Neural progenitor cell (in vitro differentiated cells): ENCODE measurements around the gene LRRC26. TPM values are rescaled to one million over a fixed set of nuclear protein-coding genes. Genes with fewer than 3 reads are reported as not detected.

Experiments used
- DNase-seq: peaks from one replicate; pipeline ENCODE4 v3.0.0-alpha.2; 2016; ENCODE audit warnings: low spot score
- H2AFZ ChIP-seq: fragments of 200-600 bp; sonication (generic); replicated peaks from 2 replicates; pipeline ENCODE4 v1.6.1; 2016; ENCODE audit warnings: antibody characterized with exemption
- H3F3A ChIP-seq: fragments of 200-600 bp; sonication (generic); 2 replicates; pipeline ENCODE4 v1.6.1; 2016; ENCODE audit warnings: antibody characterized with exemption, low read depth
- H3K27ac ChIP-seq: fragments of 200-600 bp; sonication (generic); 2 replicates; pipeline ENCODE4 v1.5.1; 2016; ENCODE audit warnings: mild to moderate bottlenecking
- H3K27me3 ChIP-seq: fragments of 200-600 bp; sonication (generic); 2 replicates; pipeline ENCODE4 v1.6.1; 2016; ENCODE audit warnings: mild to moderate bottlenecking, moderate library complexity
- H3K36me3 ChIP-seq: fragments of 200-600 bp; sonication (generic); 2 replicates; pipeline ENCODE4 v1.5.1; 2016
- H3K4me1 ChIP-seq: fragments of 200-600 bp; sonication (generic); 2 replicates; pipeline ENCODE4 v1.6.1; 2016; ENCODE audit warnings: mixed run types
- H3K4me2 ChIP-seq: fragments of 200-600 bp; sonication (generic); 2 replicates; pipeline ENCODE4 v1.6.1; 2016
- H3K4me3 ChIP-seq: fragments of 200-600 bp; sonication (generic); 2 replicates; pipeline ENCODE4 v1.5.1; 2016
- H3K79me2 ChIP-seq: fragments of 200-600 bp; sonication (generic); 2 replicates; pipeline ENCODE4 v1.6.1; 2016; ENCODE audit warnings: low read depth
- H3K9ac ChIP-seq: fragments of 200-600 bp; sonication (generic); 2 replicates; pipeline ENCODE4 v1.6.1; 2016
- H3K9me3 ChIP-seq: fragments of 200-600 bp; sonication (generic); 2 replicates; pipeline ENCODE4 v1.5.1; 2016; ENCODE audit warnings: low read depth
- H4K20me1 ChIP-seq: fragments of 200-600 bp; sonication (generic); 2 replicates; pipeline ENCODE4 v1.6.1; 2016; ENCODE audit warnings: low read depth
- H3K27ac Mint-ChIP-seq: 3 replicates; pipeline ENCODE4 v1.8.0; 2021; ENCODE audit warnings: mixed read lengths
- H3K27me3 Mint-ChIP-seq: 2 replicates; pipeline ENCODE4 v1.8.0; 2022; ENCODE audit warnings: low read depth, mild to moderate bottlenecking, inconsistent platforms, moderate library complexity, mixed read lengths; ENCODE audit not compliant: insufficient read depth
- H3K36me3 Mint-ChIP-seq: 3 replicates; pipeline ENCODE4 v1.8.0; 2021; ENCODE audit warnings: mixed read lengths
- H3K4me1 Mint-ChIP-seq: 3 replicates; pipeline ENCODE4 v1.8.0; 2021; ENCODE audit warnings: mixed read lengths
- H3K4me3 Mint-ChIP-seq: 3 replicates; pipeline ENCODE4 v1.8.0; 2021; ENCODE audit warnings: mild to moderate bottlenecking, moderate library complexity, mixed read lengths
- H3K9me3 Mint-ChIP-seq: 3 replicates; pipeline ENCODE4 v1.8.0; 2020; ENCODE audit warnings: mixed read lengths
- EZH2 ChIP-seq: fragments of 200-600 bp; sonication (generic); IDR thresholded peaks from 2 replicates; pipeline ENCODE4 v1.6.1; 2017; ENCODE audit warnings: antibody characterized with exemption, mild to moderate bottlenecking, moderate library complexity
- EZH2phosphoT487 ChIP-seq: fragments of 200-600 bp; sonication (generic); IDR thresholded peaks from 2 replicates; pipeline ENCODE4 v1.6.1; 2017; ENCODE audit warnings: antibody characterized with exemption
- total RNA-seq: library from RNA; depleted of rRNA; stranded (reverse); fragments of >200 nt; gene quantifications from 2 replicates; pipeline ENCODE4 v1.2.3, GENCODE V29; 2015; ENCODE audit warnings: low replicate concordance
- TF ChIP-seq, protein P1 (sequence below): fragments of 200-600 bp; sonication (generic); IDR thresholded peaks from 2 replicates; pipeline ENCODE4 v1.5.1; 2017; ENCODE audit warnings: antibody characterized with exemption, mild to moderate bottlenecking

LRRC26 gene
- total RNA-seq, 1 donor from 2014 or later, result not detected

DNA sequence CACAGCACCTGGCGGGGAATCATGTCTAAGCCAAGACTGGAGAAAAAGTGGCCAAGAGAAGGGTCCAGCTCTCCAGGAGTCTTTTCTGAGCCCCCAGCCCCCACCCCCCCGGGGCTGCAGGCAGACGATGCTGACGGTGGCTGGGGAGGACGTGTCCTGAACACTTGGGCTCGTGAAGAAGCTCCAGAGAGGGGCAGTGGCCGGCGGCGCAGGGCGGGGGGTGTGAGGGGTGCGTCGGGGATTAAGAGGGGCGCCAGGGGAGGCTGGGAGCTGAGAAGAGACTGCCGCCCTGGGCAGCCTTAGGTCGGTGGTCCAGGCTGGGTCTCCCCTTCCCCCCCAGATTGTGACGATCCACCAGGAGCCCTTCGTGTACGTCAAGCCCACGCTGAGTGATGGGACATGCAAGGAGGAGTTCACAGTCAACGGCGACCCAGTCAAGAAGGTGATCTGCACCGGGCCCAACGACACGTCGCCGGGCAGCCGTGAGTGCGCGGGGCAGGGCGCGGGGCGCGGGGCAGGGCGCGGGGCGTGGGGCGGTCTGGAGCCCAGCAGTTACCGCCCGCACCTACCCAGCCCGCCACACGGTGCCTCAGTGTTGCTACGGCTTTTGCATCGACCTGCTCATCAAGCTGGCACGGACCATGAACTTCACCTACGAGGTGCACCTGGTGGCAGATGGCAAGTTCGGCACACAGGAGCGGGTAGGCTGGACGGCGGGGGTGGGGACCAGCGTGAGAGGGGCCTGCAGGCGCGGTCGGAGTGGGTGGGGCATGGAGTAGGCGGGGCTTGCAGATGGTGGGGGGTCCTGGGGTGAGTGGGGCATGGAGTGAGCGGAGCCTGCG lies 8.9 kb downstream of the LRRC26 start:
- Histone ChIP-seq H4K20me1 (peaks cover 44% of the 10 kb centered on the region), H3K27ac (no peak overlapping the region), H3K4me2 (no peak overlapping the region), H2AFZ (no peak overlapping the region), H3F3A (peaks cover 3% of the 10 kb centered on the region), H3K79me2 (no peaks in the 10 kb centered on the region), H3K36me3 (no peaks in the 10 kb centered on the region), H3K27me3 (peaks cover 100% of the 10 kb centered on the region), H3K9ac (no peak overlapping the region), H3K4me1 (peaks cover 8% of the 10 kb centered on the region), H3K9me3 (no peaks in the 10 kb centered on the region), H3K4me3 (no peak overlapping the region)
- H3K27ac Mint-ChIP-seq, result no peak overlapping the region
- TF ChIP-seq EZH2 (peak; percentile 27), EZH2phosphoT487 (no peak)
- peaks cover 1% of the 10 kb centered on the region for H3K36me3 Mint-ChIP-seq
- DNase-seq, result no peak
- no peak overlapping the region for H3K4me3 Mint-ChIP-seq
- H3K4me1 Mint-ChIP-seq, result peaks cover 6% of the 10 kb centered on the region
- H3K9me3 Mint-ChIP-seq, result no peaks in the 10 kb centered on the region
- H3K27me3 Mint-ChIP-seq, result peaks cover 70% of the 10 kb centered on the region

DNA sequence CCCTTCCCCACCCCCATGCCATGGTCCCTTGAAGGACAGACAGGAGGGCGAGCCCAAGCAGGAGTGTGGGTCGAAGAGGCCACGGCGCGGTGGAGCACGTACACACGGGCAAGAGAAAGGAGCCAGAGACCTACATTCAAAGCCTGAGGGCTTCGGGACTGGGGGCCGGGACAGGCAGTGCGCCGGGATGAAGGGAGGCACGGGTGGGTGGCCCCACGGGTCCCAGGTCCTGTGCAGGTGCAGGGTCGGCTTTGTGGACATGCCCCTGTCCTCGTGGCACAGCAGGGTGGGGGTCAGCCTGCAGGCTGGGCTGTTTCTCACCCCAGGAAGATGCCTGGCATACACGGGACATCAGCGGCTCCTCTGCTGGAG lies 9.8 kb downstream of the LRRC26 start:
- Histone ChIP-seq H4K20me1 (peaks cover 39% of the 10 kb centered on the region), H3K9ac (no peak overlapping the region), H3K9me3 (no peaks in the 10 kb centered on the region), H3K4me2 (no peak overlapping the region), H3K79me2 (no peaks in the 10 kb centered on the region), H3K27ac (no peak overlapping the region), H2AFZ (no peak overlapping the region), H3K4me3 (no peak overlapping the region), H3K36me3 (no peaks in the 10 kb centered on the region), H3F3A (peaks cover 3% of the 10 kb centered on the region), H3K4me1 (peaks cover 8% of the 10 kb centered on the region), H3K27me3 (peaks cover 100% of the 10 kb centered on the region)
- no peak for DNase-seq
- Mint-ChIP-seq H3K27ac (no peak overlapping the region), H3K36me3 (peaks cover 1% of the 10 kb centered on the region), H3K9me3 (no peaks in the 10 kb centered on the region), H3K4me3 (no peak overlapping the region), H3K27me3 (peaks cover 72% of the 10 kb centered on the region), H3K4me1 (peaks cover 6% of the 10 kb centered on the region)
- TF ChIP-seq, protein P1, sequence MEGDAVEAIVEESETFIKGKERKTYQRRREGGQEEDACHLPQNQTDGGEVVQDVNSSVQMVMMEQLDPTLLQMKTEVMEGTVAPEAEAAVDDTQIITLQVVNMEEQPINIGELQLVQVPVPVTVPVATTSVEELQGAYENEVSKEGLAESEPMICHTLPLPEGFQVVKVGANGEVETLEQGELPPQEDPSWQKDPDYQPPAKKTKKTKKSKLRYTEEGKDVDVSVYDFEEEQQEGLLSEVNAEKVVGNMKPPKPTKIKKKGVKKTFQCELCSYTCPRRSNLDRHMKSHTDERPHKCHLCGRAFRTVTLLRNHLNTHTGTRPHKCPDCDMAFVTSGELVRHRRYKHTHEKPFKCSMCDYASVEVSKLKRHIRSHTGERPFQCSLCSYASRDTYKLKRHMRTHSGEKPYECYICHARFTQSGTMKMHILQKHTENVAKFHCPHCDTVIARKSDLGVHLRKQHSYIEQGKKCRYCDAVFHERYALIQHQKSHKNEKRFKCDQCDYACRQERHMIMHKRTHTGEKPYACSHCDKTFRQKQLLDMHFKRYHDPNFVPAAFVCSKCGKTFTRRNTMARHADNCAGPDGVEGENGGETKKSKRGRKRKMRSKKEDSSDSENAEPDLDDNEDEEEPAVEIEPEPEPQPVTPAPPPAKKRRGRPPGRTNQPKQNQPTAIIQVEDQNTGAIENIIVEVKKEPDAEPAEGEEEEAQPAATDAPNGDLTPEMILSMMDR, result no peak
- TF ChIP-seq EZH2 (no peak), EZH2phosphoT487 (peak; percentile 44)

DNA sequence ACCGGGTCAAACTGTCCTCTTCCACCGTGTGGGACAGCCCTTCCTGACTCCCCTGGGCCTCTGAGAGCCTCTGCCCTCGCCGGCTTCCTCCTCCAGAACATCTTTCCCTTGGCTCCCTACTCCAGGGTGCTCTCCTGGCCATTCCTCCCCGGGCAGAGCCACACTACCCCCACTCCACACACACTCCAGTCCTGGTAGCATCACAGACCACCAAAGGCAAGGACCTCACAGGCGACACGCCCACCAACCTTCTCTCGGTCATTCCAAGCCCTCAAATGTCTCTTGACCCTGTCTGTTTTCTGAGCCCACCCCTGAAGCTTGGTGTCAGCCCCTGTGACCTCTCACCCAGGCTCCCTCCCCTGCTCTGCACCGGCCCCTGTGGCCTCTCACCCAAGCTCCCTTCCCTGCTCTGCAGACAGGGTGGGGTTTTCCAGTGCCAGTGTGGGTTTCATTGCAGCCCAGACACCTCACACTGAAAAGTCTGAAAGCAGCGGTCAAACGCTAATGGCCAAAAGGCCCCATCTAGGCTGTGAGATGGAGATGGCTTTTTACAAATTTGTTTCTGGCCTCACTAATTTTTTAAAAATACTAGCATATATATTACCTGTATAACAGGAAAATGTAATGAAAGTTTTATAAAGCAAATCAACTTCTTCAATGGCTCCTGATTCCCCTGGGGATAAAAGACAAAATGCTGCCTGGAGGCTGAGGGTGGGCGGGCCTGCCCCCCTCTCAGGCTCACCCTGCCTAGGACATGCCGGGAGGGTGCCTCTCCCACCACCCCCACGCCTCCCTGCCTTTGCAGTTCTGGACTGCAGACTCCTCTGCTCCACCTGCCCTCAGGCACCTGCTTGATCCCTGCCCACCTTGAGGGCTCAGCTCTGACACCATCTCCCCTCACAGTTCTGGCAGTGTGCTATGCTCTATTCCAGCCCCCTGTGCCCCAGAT lies 10.5 kb downstream of the LRRC26 start:
- no peaks in the 10 kb centered on the region for H3K36me3 ChIP-seq
- H3K79me2 ChIP-seq, result no peaks in the 10 kb centered on the region
- no peak overlapping the region for H3K4me3 ChIP-seq
- H3K4me1 ChIP-seq, result peaks cover 8% of the 10 kb centered on the region
- peaks cover 6% of the 10 kb centered on the region for H3K4me1 Mint-ChIP-seq
- peak overlapping the region; percentile 67 for H3K27ac Mint-ChIP-seq
- H3F3A ChIP-seq, result peaks cover 3% of the 10 kb centered on the region
- H3K27me3 ChIP-seq, result peaks cover 100% of the 10 kb centered on the region
- H3K9ac ChIP-seq, result no peak overlapping the region
- no peak overlapping the region for H2AFZ ChIP-seq
- H3K9me3 ChIP-seq, result no peaks in the 10 kb centered on the region
- no peak overlapping the region for H3K4me3 Mint-ChIP-seq
- TF ChIP-seq, protein P1, result no peak
- peak; percentile 20 for TF ChIP-seq EZH2phosphoT487
- no peak for DNase-seq
- peaks cover 72% of the 10 kb centered on the region for H3K27me3 Mint-ChIP-seq
- no peak overlapping the region for H3K4me2 ChIP-seq
- no peak overlapping the region for H3K27ac ChIP-seq
- peaks cover 33% of the 10 kb centered on the region for H4K20me1 ChIP-seq
- H3K9me3 Mint-ChIP-seq, result no peaks in the 10 kb centered on the region
- H3K36me3 Mint-ChIP-seq, result peaks cover 1% of the 10 kb centered on the region
